HCT116 (cell line): ENCODE data around the gene DAPK2. TPM values are rescaled to one million over a fixed set of nuclear protein-coding genes. Genes with fewer than 3 reads are reported as not detected.

Experiments used
- ATAC-seq: fragments of 200-7000 bp; cut with Tn5 transposase; 2 replicates; pipeline ENCODE4 v1.9.1; 2020; ENCODE audit warnings: mild to moderate bottlenecking, moderate library complexity
- BruUV-seq: library from RNA; stranded (reverse); fragments of 400-500 nt; replicated peaks from 2 replicates; lab custom pipeline; 2021; lab: Mats Ljungman, UMichigan
- CTCF ChIA-PET: fragments of 300-600 bp; sonication (Branson Sonifier 250); formaldehyde crosslinking; loops from one replicate; lab custom pipeline; 2021; ENCODE audit warnings: antibody characterized with exemption; lab: Charles Lee
- POLR2A ChIA-PET: fragments of 300-600, 350-600 bp; sonication (Branson Sonifier 250); formaldehyde crosslinking; loops from one replicate; lab custom pipeline; 2021; ENCODE audit warnings: antibody characterized with exemption; lab: Charles Lee
- RAD21 ChIA-PET, 2 experiments: fragments of 300-600 bp; sonication (Branson Sonifier 250); formaldehyde crosslinking; loops; one replicate each; lab custom pipeline; 2023; ENCODE audit warnings: low total read pairs in 2 of 2; ENCODE audit not compliant: uncharacterized antibody in 2 of 2, unreplicated experiment in 2 of 2, low non-redundant PET in 1 of 2; lab: Charles Lee
- DNase-seq: peaks from one replicate; pipeline ENCODE4 v3.0.0-alpha.2; 2010; ENCODE audit warnings: low read depth, low spot score
- H2AFZ ChIP-seq: fragments of 200-600 bp; shearing (Covaris generic), sonication (generic); 2 replicates; pipeline ENCODE4 v1.6.1; 2017; ENCODE audit warnings: low read depth, mixed run types, mixed read lengths, antibody characterized with exemption, low read length; ENCODE audit not compliant: poor library complexity, severe bottlenecking
- H3K27ac ChIP-seq: 2 replicates; pipeline ENCODE4 v1.5.1; 2012; ENCODE audit warnings: low read depth, low read length
- H3K27me3 ChIP-seq: fragments of 200-600 bp; sonication (generic); 2 replicates; pipeline ENCODE4 v1.6.1; 2016; ENCODE audit warnings: mixed run types, low read length, mixed read lengths; ENCODE audit not compliant: insufficient read depth
- H3K36me3 ChIP-seq, 2 experiments: fragments of 200-500 bp in 1 of 2; fragments of 200-600 bp in 1 of 2; sonication (Bioruptor generic) in 1 of 2; sonication (generic) in 1 of 2; 2 replicates each; pipeline versions ENCODE4 v1.5.1 to v1.6.1; 2014 to 2016; ENCODE audit warnings: low read length in 2 of 2, inconsistent platforms in 1 of 2, mixed read lengths in 1 of 2, mixed run types in 1 of 2; ENCODE audit not compliant: insufficient read depth in 2 of 2, control insufficient read depth in 1 of 2
- H3K4me1 ChIP-seq, 2 experiments: fragments of 200-600 bp in 1 of 2; sonication (generic) in 1 of 2; 2 replicates each; pipeline versions ENCODE4 v1.5.1 to v1.6.1; 2012 to 2017; ENCODE audit warnings: low read length in 2 of 2, inconsistent platforms in 1 of 2, mild to moderate bottlenecking in 1 of 2, mixed read lengths in 1 of 2, mixed run types in 1 of 2, moderate library complexity in 1 of 2; ENCODE audit not compliant: insufficient read depth in 2 of 2, control insufficient read depth in 1 of 2
- H3K4me2 ChIP-seq: fragments of 200-600 bp; sonication (generic); 2 replicates; pipeline ENCODE4 v1.6.1; 2017; ENCODE audit warnings: mixed run types, low read length, mixed read lengths
- H3K4me3 ChIP-seq, 2 experiments: fragments of 200-600 bp in 1 of 2; sonication (generic) in 1 of 2; replicated peaks in 1 of 2; 2 replicates each; pipeline ENCODE4 v1.5.1; 2011 to 2016; ENCODE audit warnings: low read length in 2 of 2, control low read depth in 1 of 2, low read depth in 1 of 2, mild to moderate bottlenecking in 1 of 2, mixed read lengths in 1 of 2, mixed run types in 1 of 2
- H3K79me2 ChIP-seq: fragments of 200-600 bp; sonication (generic); 2 replicates; pipeline ENCODE4 v1.6.1; 2017; ENCODE audit warnings: mild to moderate bottlenecking, mixed run types, low read length, moderate library complexity, mixed read lengths; ENCODE audit not compliant: insufficient read depth
- H3K9ac ChIP-seq: fragments of 200-600 bp; sonication (generic); 2 replicates; pipeline ENCODE4 v1.6.1; 2016; ENCODE audit warnings: low read length, mixed read lengths
- H3K9me2 ChIP-seq: fragments of 200-600 bp; sonication (generic), shearing (Covaris generic); 2 replicates; pipeline ENCODE4 v1.6.1; 2017; ENCODE audit warnings: mixed run types, mild to moderate bottlenecking, moderate library complexity; ENCODE audit not compliant: insufficient read depth
- H3K9me3 ChIP-seq, 2 experiments: fragments of 200-500 bp in 1 of 2; fragments of 200-600 bp in 1 of 2; sonication (Bioruptor generic) in 1 of 2; sonication (generic) in 1 of 2; 2 replicates each; pipeline ENCODE4 v1.6.1; 2014 to 2017; ENCODE audit warnings: low read length in 2 of 2, mixed read lengths in 2 of 2, inconsistent platforms in 1 of 2, low read depth in 1 of 2, mild to moderate bottlenecking in 1 of 2, mixed run types in 1 of 2, moderate library complexity in 1 of 2; ENCODE audit not compliant: control insufficient read depth in 1 of 2, insufficient read depth in 1 of 2
- H4K20me1 ChIP-seq: fragments of 200-600 bp; sonication (generic), shearing (Covaris generic); 2 replicates; pipeline ENCODE4 v1.6.1; 2017; ENCODE audit warnings: mixed run types, mild to moderate bottlenecking, moderate library complexity; ENCODE audit not compliant: insufficient read depth
- CBX3 ChIP-seq: IDR thresholded peaks from 2 replicates; pipeline ENCODE4 v1.6.1; 2012; ENCODE audit warnings: low read depth
- CEBPB ChIP-seq: IDR thresholded peaks from 2 replicates; pipeline ENCODE4 v1.6.1; 2012; ENCODE audit warnings: low read depth
- EGR1 ChIP-seq: IDR thresholded peaks from 2 replicates; pipeline ENCODE4 v1.6.1; 2012; ENCODE audit warnings: low read depth
- EZH2 ChIP-seq: fragments of 200-600 bp; sonication (generic); IDR thresholded peaks from 2 replicates; pipeline ENCODE4 v1.6.1; 2017; ENCODE audit warnings: antibody characterized with exemption, mixed run types
- JUND ChIP-seq: IDR thresholded peaks from 2 replicates; pipeline ENCODE4 v1.6.1; 2012
- POLR2A ChIP-seq: IDR thresholded peaks from 2 replicates; pipeline ENCODE4 v1.7.0; 2011; ENCODE audit warnings: borderline replicate concordance; ENCODE audit not compliant: insufficient read depth, insufficient read length; ENCODE audit errors: extremely low read depth
- POLR2AphosphoS5 ChIP-seq: IDR thresholded peaks from 2 replicates; pipeline ENCODE4 v1.6.1; 2011; ENCODE audit warnings: mild to moderate bottlenecking, low read depth, low read length, moderate library complexity
- RAD21 ChIP-seq: IDR thresholded peaks from 2 replicates; pipeline ENCODE4 v1.6.1; 2012; ENCODE audit warnings: low read depth, mild to moderate bottlenecking
- SIN3A ChIP-seq: IDR thresholded peaks from 2 replicates; pipeline ENCODE4 v1.6.1; 2012; ENCODE audit warnings: low read depth
- SP1 ChIP-seq: IDR thresholded peaks from 2 replicates; pipeline ENCODE4 v1.6.1; 2012; ENCODE audit warnings: low read depth
- SRF ChIP-seq: IDR thresholded peaks from 2 replicates; pipeline ENCODE4 v1.6.1; 2012; ENCODE audit warnings: low read depth
- ZFX ChIP-seq: fragments of 450-650 bp; IDR thresholded peaks from 2 replicates; pipeline ENCODE4 v1.6.1; 2017
- intact Hi-C: fragments of 100-400 bp; cut with micrococcal nuclease; formaldehyde crosslinking; loops from 2 replicates; pipeline ENCODE4 v1.10.0; 2022
- total RNA-seq: library from RNA; stranded (reverse); gene quantifications from one replicate; pipeline ENCODE4 v1.2.1, GENCODE V29; 2021; ENCODE audit not compliant: unreplicated experiment
- TF ChIP-seq, protein P1 (sequence below), 3 experiments: fragments of 200-600 bp in 1 of 3; sonication (generic) in 1 of 3; IDR thresholded peaks in 2 of 3; conservative IDR thresholded peaks in 1 of 3; 2 replicates each; pipeline ENCODE4 v1.5.1; 2012 to 2017; ENCODE audit warnings: low read depth in 2 of 3, low read length in 2 of 3, antibody characterized with exemption in 1 of 3, borderline replicate concordance in 1 of 3, control low read depth in 1 of 3, mild to moderate bottlenecking in 1 of 3, mixed read lengths in 1 of 3, mixed run types in 1 of 3, moderate library complexity in 1 of 3; ENCODE audit not compliant: insufficient read depth in 1 of 3
- TF ChIP-seq, protein P2 (sequence below): IDR thresholded peaks from 2 replicates; pipeline ENCODE4 v1.6.1; 2011; ENCODE audit warnings: mild to moderate bottlenecking, low read length, moderate library complexity; ENCODE audit not compliant: insufficient replicate concordance; ENCODE audit errors: extremely low read depth
- TF ChIP-seq, protein P3 (sequence below): IDR thresholded peaks from 2 replicates; pipeline ENCODE4 v1.6.1; 2012

The DAPK2 gene
- total RNA-seq, 1 experiment from 2014 or later, result 4.8 TPM

DNA sequence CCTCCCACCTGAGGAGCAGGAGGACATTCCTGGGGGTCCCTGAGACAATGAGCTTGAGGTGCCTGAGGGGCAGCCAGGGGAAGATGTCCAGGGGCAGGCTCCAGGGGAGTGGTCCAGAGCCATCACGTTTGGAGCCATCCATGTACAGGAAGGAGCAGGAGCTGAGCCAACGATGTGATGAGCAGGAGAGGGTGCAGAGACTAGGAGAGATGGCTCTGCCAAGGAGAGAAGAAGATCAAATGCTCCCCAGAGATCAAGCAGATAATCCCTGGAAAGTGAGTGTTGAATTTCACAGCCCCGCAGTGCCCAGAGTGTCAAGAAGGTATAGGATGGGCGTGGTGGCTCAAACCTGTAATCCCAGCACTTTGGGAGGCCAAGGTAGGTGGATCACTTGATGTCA is 114.7 kb downstream of the DAPK2 start:
- ChIA-PET CTCF (interaction anchor here (1.0 kb wide), 1 partner anchor 14 kb away, joined by 3 read pairs; no protein-coding TSS in a partner anchor), POLR2A (no interaction called here), RAD21 (no interaction called here)
- no peaks in the 10 kb centered on the region for H3K9me2 ChIP-seq
- H2AFZ ChIP-seq, result no peak overlapping the region
- no peak overlapping the region for H3K4me2 ChIP-seq
- no peaks in the 10 kb centered on the region for H3K27me3 ChIP-seq
- no TSS peak for BruUV-seq
- H3K9me3 ChIP-seq, result no peaks in the 10 kb centered on the region
- no peak overlapping the region for H3K27ac ChIP-seq
- DNase-seq (no peak), ATAC-seq (no peak)
- peaks cover 5 to 9% of the 10 kb centered on the region in 2 experiments for H3K4me1 ChIP-seq
- intact Hi-C loops, result no loop called here
- H4K20me1 ChIP-seq, result no peaks in the 10 kb centered on the region
- TF ChIP-seq CEBPB (no peak), EZH2 (no peak), SIN3A (no peak), EGR1 (no peak), SRF (no peak), SP1 (no peak), ZFX (no peak), POLR2A (no peak), JUND (no peak), CBX3 (no peak), RAD21 (no peak)
- TF ChIP-seq, protein P1, sequence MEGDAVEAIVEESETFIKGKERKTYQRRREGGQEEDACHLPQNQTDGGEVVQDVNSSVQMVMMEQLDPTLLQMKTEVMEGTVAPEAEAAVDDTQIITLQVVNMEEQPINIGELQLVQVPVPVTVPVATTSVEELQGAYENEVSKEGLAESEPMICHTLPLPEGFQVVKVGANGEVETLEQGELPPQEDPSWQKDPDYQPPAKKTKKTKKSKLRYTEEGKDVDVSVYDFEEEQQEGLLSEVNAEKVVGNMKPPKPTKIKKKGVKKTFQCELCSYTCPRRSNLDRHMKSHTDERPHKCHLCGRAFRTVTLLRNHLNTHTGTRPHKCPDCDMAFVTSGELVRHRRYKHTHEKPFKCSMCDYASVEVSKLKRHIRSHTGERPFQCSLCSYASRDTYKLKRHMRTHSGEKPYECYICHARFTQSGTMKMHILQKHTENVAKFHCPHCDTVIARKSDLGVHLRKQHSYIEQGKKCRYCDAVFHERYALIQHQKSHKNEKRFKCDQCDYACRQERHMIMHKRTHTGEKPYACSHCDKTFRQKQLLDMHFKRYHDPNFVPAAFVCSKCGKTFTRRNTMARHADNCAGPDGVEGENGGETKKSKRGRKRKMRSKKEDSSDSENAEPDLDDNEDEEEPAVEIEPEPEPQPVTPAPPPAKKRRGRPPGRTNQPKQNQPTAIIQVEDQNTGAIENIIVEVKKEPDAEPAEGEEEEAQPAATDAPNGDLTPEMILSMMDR (IDR thresholded peaks at IDR 0.05 in 2 of 3, conservative IDR thresholded peaks at IDR 0.05 in 1 of 3; ENCODE audit: borderline replicate concordance in 1 of 3, insufficient read depth in 1 of 3, low read depth in 2 of 3, low read length in 2 of 3), result no peak
- no peak overlapping the region for H3K4me3 ChIP-seq
- H3K36me3 ChIP-seq, result no peaks in the 10 kb centered on the region
- H3K79me2 ChIP-seq, result no peaks in the 10 kb centered on the region
- H3K9ac ChIP-seq, result no peak overlapping the region

DNA sequence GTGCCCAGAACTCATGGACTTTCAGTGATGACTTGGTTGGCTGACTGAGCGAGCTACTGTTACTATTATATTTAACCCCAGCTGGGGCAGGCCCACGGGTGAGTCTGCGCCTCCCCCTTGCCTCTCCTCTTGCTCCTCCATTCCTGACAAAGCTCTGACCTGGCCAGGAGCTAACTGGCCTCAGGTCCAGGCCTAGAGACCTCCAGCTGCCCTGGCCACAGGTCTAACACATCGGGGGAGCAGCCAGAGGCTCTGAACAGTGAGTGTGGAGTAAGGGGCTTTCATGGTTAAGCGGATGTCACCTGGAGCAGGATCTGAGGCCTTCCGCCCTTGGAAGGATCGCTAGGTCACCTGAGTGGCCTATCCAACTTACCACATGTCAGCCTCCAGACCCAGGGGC is 116.3 kb downstream of the DAPK2 start:
- no peak overlapping the region for H3K4me2 ChIP-seq
- H3K9ac ChIP-seq, result no peak overlapping the region
- no peaks in the 10 kb centered on the region for H3K27me3 ChIP-seq
- CTCF ChIA-PET, result no interaction called here
- DNase-seq, result no peak
- BruUV-seq, result no TSS peak
- intact Hi-C loops, result no loop called here
- no peak for ATAC-seq
- no peaks in the 10 kb centered on the region for H3K79me2 ChIP-seq
- TF ChIP-seq POLR2AphosphoS5 (no peak), CEBPB (no peak)
- TF ChIP-seq, protein P2, sequence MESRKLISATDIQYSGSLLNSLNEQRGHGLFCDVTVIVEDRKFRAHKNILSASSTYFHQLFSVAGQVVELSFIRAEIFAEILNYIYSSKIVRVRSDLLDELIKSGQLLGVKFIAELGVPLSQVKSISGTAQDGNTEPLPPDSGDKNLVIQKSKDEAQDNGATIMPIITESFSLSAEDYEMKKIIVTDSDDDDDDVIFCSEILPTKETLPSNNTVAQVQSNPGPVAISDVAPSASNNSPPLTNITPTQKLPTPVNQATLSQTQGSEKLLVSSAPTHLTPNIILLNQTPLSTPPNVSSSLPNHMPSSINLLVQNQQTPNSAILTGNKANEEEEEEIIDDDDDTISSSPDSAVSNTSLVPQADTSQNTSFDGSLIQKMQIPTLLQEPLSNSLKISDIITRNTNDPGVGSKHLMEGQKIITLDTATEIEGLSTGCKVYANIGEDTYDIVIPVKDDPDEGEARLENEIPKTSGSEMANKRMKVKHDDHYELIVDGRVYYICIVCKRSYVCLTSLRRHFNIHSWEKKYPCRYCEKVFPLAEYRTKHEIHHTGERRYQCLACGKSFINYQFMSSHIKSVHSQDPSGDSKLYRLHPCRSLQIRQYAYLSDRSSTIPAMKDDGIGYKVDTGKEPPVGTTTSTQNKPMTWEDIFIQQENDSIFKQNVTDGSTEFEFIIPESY, result no peak
- TF ChIP-seq, protein P3, sequence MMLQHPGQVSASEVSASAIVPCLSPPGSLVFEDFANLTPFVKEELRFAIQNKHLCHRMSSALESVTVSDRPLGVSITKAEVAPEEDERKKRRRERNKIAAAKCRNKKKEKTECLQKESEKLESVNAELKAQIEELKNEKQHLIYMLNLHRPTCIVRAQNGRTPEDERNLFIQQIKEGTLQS, result no peak
- H3K27ac ChIP-seq, result no peak overlapping the region
- H2AFZ ChIP-seq, result no peak overlapping the region
- POLR2A ChIA-PET, result no interaction called here
- H3K9me2 ChIP-seq, result no peaks in the 10 kb centered on the region
- no peaks in the 10 kb centered on the region for H3K36me3 ChIP-seq
- H3K4me1 ChIP-seq, result peaks cover 5 to 9% of the 10 kb centered on the region in 2 experiments
- RAD21 ChIA-PET, result no interaction called here
- H4K20me1 ChIP-seq, result no peaks in the 10 kb centered on the region
- no peaks in the 10 kb centered on the region for H3K9me3 ChIP-seq
- no peak overlapping the region for H3K4me3 ChIP-seq
